SU-DHL-6 (cell line): Measurements from ENCODE around the gene THNSL1.

Experiments
- CTCF ChIP-seq: fragments of 200-600 bp; sonication (generic); IDR thresholded peaks from one replicate; pipeline ENCODE4 v1.5.1; 2017; ENCODE audit warnings: antibody characterized with exemption, mild to moderate bottlenecking, low read length, moderate library complexity; ENCODE audit not compliant: insufficient read depth, poor library complexity, severe bottlenecking
- EZH2phosphoT487 ChIP-seq: fragments of 200-600 bp; sonication (generic), shearing (Covaris generic); conservative IDR thresholded peaks from 2 replicates; pipeline ENCODE4 v1.6.1; 2018; ENCODE audit warnings: mild to moderate bottlenecking, antibody characterized with exemption, low read length, moderate library complexity, mixed read lengths

- no peak for TF ChIP-seq CTCF
- no peak for TF ChIP-seq EZH2phosphoT487
Measured at GRCh38 chr10:25049966-25050365, 33.6 kb downstream of the THNSL1 start.
